HUES6 (cell line): ENCODE measurements around the gene RBM39.
"Not testable (repeated sequence)": the region's sequence is repeated elsewhere in the genome, so short reads cannot be mapped to it uniquely, and the experiment has no call there.

ENCODE experiments used
- H3K27ac ChIP-seq: 2 replicates; pipeline ENCODE4 v1.7.0; 2013; ENCODE audit warnings: low read depth, mild to moderate bottlenecking, low read length, inconsistent platforms
- H3K27me3 ChIP-seq: 2 replicates; pipeline ENCODE4 v1.6.1; 2013; ENCODE audit warnings: low read length; ENCODE audit not compliant: control insufficient read depth, insufficient read depth
- H3K36me3 ChIP-seq: 2 replicates; pipeline ENCODE4 v1.6.1; 2013; ENCODE audit warnings: low read length; ENCODE audit not compliant: control insufficient read depth, insufficient read depth
- H3K4me1 ChIP-seq: 2 replicates; pipeline ENCODE4 v1.6.1; 2013; ENCODE audit warnings: low read length; ENCODE audit not compliant: control insufficient read depth, insufficient read depth
- H3K4me3 ChIP-seq: 2 replicates; pipeline ENCODE4 v1.5.1; 2013; ENCODE audit warnings: low read depth, low read length
- H3K9ac ChIP-seq: one replicate; pipeline ENCODE4 v1.6.1; 2013; ENCODE audit warnings: mild to moderate bottlenecking, low read length
- H3K9me3 ChIP-seq: 2 replicates; pipeline ENCODE4 v1.6.1; 2013; ENCODE audit warnings: low read depth, low read length; ENCODE audit not compliant: control insufficient read depth, insufficient read depth

RBM39 gene

DNA sequence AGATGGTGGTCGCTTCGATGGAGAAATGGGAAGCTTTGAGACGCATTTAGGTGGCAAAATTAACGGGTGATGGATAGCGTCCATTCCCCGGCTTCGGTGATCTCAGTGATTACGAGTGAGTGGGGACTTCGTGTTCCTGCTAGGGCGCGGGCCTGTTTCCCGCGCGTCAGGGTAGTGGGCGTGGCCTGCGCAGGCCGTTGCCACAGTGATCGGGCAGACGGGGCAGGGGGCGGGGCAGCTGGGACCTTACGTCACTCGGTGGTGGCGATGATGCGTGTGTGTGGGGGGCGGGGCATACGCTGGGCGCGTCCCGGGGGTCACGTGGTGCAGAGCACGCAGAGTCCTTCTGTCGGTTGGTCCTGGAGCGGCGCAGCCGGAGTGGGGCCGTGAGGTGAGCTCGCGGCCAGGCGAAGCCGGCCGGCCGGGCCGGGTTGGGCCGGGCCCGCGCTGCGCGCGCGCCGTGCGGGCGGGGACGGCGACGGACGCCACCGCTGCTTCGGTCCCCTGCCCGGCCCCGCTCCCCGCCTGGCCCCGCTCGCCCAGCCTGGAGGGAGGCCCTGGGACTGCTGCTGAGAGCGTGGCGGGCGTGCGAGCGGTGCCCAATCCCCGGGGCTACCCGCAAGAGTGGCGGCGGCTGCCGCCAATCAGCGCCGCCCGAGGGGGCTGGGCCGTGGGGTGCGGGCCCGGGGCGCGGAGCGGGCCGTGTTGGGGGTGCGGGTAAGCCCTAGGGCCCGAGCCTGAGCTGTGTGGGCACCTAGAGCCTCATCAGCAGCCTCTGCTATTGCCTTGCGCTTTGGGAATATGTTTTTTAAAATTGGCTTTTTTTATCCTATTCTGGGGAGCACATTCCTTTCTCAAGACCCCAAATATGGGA is 29.9 kb upstream of the RBM39 start, which contains the start of gene PHF20:
PHF20 (plus strand) TSS at position 327 of the 874 bp plus-strand sequence. CDS start 29,508 bp downstream, outside the sequence.
- H3K4me3 ChIP-seq, result peak within 1 kb of the TSS; percentile 86

DNA sequence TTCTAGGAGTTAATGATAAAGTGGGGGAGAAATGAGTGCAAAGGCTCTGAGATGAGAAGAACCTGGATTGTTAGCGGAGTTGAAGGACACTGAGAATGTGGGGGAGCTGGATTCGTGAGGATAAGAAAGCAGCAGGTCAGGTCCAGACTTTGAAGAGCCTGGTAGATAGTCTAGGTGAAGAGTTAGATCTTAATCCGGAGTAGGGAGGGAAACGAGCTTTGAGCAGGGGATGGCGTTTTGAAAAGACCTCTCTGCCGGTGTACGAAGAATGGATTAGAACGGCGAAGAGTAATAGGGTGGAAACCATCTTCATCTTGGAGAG is 29.3 kb upstream of the RBM39 start:
- Histone ChIP-seq H3K9me3 (no peaks in the 10 kb centered on the region), H3K4me3 (peak overlapping the region; percentile 86), H3K4me1 (peaks cover 31% of the 10 kb centered on the region), H3K27me3 (peaks cover 10% of the 10 kb centered on the region), H3K9ac (no peak overlapping the region), H3K36me3 (peaks cover 10% of the 10 kb centered on the region), H3K27ac (no peak overlapping the region)

More for the DNA sequence above, 29.9 kb upstream of the RBM39 start, which contains the start of gene PHF20:
- Histone ChIP-seq H3K27me3 (peaks cover 10% of the 10 kb centered on the region), H3K9me3 (no peaks in the 10 kb centered on the region), H3K4me1 (peaks cover 31% of the 10 kb centered on the region), H3K27ac (peak within 1 kb of the TSS; percentile 57; the same call in 1 of the 2 replicates), H3K9ac (peak within 1 kb of the TSS; percentile 68), H3K36me3 (peaks cover 10% of the 10 kb centered on the region)

- H3K4me3 ChIP-seq, result no peak overlapping the region
- H3K4me1 ChIP-seq, result peaks cover 31% of the 10 kb centered on the region
- H3K9ac ChIP-seq, result peak overlapping the region; percentile 12
- no peaks in the 10 kb centered on the region for H3K9me3 ChIP-seq
- peaks cover 10% of the 10 kb centered on the region for H3K27me3 ChIP-seq
- H3K36me3 ChIP-seq, result no peaks in the 10 kb centered on the region
- 0 out of 2 replicates have a peak overlapping the region, but pooled peaks have one; percentile 1 for H3K27ac ChIP-seq
Measured at GRCh38 chr20:35768731-35769664, 26.9 kb upstream of the RBM39 start.

DNA sequence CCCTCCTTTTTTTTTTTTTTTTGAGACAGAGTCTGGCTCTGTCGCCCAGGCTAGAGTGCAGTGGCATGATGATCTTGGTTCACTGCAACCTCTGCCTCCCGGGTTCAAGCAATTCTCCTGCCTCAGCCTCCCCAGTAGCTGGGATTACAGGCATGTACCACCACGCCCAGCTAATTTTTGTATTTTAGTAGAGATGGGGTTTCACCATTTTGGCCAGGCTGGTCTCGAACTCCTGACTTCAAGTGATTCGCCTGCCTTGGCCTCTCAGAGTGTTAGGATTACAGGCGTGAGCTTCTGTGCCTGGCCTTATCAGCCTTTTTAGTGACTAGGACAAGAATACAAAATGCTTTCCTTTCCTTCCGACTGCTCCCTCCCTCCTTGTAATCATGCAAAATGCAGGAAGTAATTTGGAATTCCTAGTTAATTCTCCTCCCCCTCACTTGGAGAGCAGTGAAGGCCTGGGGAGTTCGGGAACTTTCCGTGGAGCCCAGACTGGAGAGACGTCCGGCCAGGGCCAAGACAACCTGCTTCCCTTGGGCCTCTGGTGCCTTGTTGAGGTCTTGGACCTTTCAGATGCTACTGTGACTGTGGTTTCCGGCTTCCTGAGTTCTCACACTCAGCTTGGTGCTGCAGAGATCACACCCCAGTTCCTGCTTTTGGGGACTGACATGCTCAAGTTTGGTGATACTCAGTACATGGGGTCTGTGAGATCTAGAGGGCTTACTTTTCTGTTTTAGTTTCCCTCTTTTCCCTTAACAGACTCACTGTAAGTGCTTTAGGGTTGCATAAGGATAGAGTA is 25.8 kb upstream of the RBM39 start:
- Histone ChIP-seq H3K4me1 (peaks cover 22% of the 10 kb centered on the region), H3K4me3 (no peak overlapping the region), H3K36me3 (no peaks in the 10 kb centered on the region), H3K9ac (peak overlapping the region; percentile 20), H3K27ac (peak overlapping the region; percentile 77), H3K27me3 (peaks cover 10% of the 10 kb centered on the region), H3K9me3 (no peaks in the 10 kb centered on the region)

GRCh38 chr20:35766843-35767242 is 24.8 kb upstream of the RBM39 start:
- Histone ChIP-seq H3K4me3 (no peak overlapping the region), H3K36me3 (no peaks in the 10 kb centered on the region), H3K9me3 (no peaks in the 10 kb centered on the region), H3K9ac (no peak overlapping the region), H3K27me3 (peaks cover 10% of the 10 kb centered on the region), H3K27ac (no peak overlapping the region), H3K4me1 (peaks cover 20% of the 10 kb centered on the region)

- H3K9me3 ChIP-seq, H3K36me3 ChIP-seq, H3K27me3 ChIP-seq, H3K27ac ChIP-seq, H3K4me3 ChIP-seq, H3K9ac ChIP-seq: not testable (repeated sequence)
- H3K4me1 ChIP-seq, result peaks cover 20% of the 10 kb centered on the region
Measured at GRCh38 chr20:35764936-35765335, 22.9 kb upstream of the RBM39 start.

- Histone ChIP-seq H3K9me3 (no peaks in the 10 kb centered on the region), H3K27me3 (no peaks in the 10 kb centered on the region), H3K4me3 (no peak overlapping the region), H3K9ac (no peak overlapping the region), H3K27ac (no peak overlapping the region), H3K36me3 (no peaks in the 10 kb centered on the region), H3K4me1 (no peaks in the 10 kb centered on the region)
Measured at GRCh38 chr20:35762461-35762860, 20.4 kb upstream of the RBM39 start.

DNA sequence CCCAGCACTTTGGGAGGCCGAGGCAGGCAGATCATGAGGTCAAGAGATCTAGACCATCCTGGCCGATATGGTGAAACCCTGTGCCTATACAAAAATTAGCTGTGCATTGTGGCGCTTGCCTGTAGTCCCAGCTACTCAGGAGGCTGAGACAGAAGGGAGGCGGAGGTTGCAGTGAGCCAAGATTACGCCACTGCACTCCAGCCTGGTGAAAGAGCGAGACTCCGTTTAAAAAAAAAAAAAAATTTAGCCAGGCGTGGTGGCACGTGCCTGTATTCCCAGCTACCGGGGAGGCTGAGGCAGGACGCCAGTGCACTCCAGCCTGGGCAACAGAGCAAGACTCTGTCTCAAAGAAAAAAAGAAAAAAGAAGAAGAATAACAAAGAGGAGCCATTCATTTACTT is 19.5 kb upstream of the RBM39 start:
- H3K27me3 ChIP-seq, H3K9ac ChIP-seq, H3K27ac ChIP-seq, H3K36me3 ChIP-seq, H3K4me3 ChIP-seq, H3K9me3 ChIP-seq, H3K4me1 ChIP-seq: not testable (repeated sequence)

- no peaks in the 10 kb centered on the region for H3K9me3 ChIP-seq
- H3K27me3 ChIP-seq, result no peaks in the 10 kb centered on the region
- no peaks in the 10 kb centered on the region for H3K4me1 ChIP-seq
- no peak overlapping the region for H3K9ac ChIP-seq
- no peak overlapping the region for H3K27ac ChIP-seq
- no peaks in the 10 kb centered on the region for H3K36me3 ChIP-seq
- no peak overlapping the region for H3K4me3 ChIP-seq
Measured at GRCh38 chr20:35757098-35757705, 15.1 kb upstream of the RBM39 start.

- H3K27ac ChIP-seq, result no peak overlapping the region
- H3K27me3 ChIP-seq, result no peaks in the 10 kb centered on the region
- H3K36me3 ChIP-seq, result no peaks in the 10 kb centered on the region
- H3K4me3 ChIP-seq, result no peak overlapping the region
- no peaks in the 10 kb centered on the region for H3K4me1 ChIP-seq
- H3K9me3 ChIP-seq, result no peaks in the 10 kb centered on the region
- no peak overlapping the region for H3K9ac ChIP-seq
Measured at GRCh38 chr20:35756404-35756803, 14.3 kb upstream of the RBM39 start.
